HUES48 (cell line): ENCODE data around the gene TMEM273.

Experiments used
- H3K27ac ChIP-seq: one replicate; pipeline ENCODE4 v1.7.0; 2013; ENCODE audit warnings: low read depth, low read length, inconsistent platforms
- H3K27me3 ChIP-seq: 2 replicates; pipeline ENCODE4 v1.6.1; 2013; ENCODE audit warnings: mild to moderate bottlenecking, low read length; ENCODE audit not compliant: control insufficient read depth, insufficient read depth
- H3K36me3 ChIP-seq: 2 replicates; pipeline ENCODE4 v1.6.1; 2013; ENCODE audit warnings: low read length; ENCODE audit not compliant: control insufficient read depth, insufficient read depth
- H3K4me1 ChIP-seq: 2 replicates; pipeline ENCODE4 v1.6.1; 2013; ENCODE audit warnings: mild to moderate bottlenecking, low read length; ENCODE audit not compliant: control insufficient read depth, insufficient read depth
- H3K4me3 ChIP-seq: 2 replicates; pipeline ENCODE4 v1.5.1; 2013; ENCODE audit warnings: mild to moderate bottlenecking, low read depth, low read length
- H3K9ac ChIP-seq: 2 replicates; pipeline ENCODE4 v1.6.1; 2013; ENCODE audit warnings: mild to moderate bottlenecking, low read depth, low read length, moderate library complexity
- H3K9me3 ChIP-seq: 2 replicates; pipeline ENCODE4 v1.6.1; 2013; ENCODE audit warnings: low read length; ENCODE audit not compliant: control insufficient read depth, insufficient read depth

The TMEM273 gene

DNA sequence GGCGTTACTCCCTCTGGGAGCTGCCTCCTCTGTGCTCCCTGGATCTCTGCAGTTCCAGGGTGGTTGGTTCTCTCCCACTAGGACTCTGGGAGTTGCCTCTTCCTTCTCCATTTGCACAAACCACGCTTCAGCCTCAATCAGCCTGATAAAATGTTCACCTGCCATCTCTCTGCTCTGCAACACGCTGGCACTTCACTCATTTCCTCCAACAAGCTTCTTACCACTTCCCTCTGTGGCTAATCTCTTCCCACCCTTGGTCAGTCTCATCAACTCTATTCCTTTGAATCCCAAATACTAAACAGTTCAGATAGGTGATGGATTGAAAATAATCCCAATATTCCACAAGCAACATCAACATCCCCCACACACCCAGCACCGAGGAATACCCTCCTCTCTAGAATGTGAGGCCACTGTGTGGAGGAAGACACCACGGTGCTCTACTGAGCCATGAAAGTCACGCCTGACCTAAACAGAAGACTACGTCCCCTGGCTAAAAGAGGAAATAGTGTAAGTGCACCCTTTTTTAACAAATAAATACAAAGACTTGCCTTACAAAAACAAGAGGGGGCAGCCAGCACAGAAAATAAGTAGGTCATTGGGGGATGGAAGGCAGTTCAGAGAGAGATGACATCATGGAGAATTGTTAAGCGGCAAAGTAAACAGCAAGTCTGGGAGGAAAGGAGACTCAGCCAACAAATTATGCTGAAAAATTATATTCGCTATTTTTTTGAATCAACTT lies 52.4 kb downstream of the TMEM273 start:
- H3K27me3 ChIP-seq: no peaks in the 10 kb centered on the region
- no peaks in the 10 kb centered on the region for H3K36me3 ChIP-seq
- no peaks in the 10 kb centered on the region for H3K4me1 ChIP-seq
- no peak overlapping the region for H3K9ac ChIP-seq
- no peak overlapping the region for H3K27ac ChIP-seq
- no peak overlapping the region for H3K4me3 ChIP-seq
- no peaks in the 10 kb centered on the region; the same call in 1 of the 2 replicates for H3K9me3 ChIP-seq

DNA sequence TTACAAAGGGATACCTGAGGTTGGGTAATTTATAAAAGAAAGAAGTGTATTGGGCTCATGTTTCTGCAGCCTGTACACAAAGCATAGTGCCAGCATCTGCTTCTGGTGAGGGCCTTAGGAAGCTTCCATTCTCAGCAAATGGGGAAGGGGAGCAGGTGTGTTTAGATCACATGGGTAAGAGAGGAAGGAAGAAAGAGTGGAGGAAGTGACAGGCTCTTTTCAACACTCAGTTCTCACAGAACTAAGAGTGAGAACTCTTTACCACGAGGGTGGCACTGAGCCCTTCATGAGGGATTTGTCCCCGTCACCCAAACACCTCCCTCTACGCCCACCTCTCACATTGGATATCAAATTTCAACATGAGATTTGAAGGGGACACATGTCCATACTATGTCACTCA lies 53.9 kb downstream of the TMEM273 start:
- Histone ChIP-seq H3K9me3 (no peaks in the 10 kb centered on the region; the same call in 1 of the 2 replicates), H3K4me3 (no peak overlapping the region), H3K9ac (no peak overlapping the region), H3K27ac (no peak overlapping the region), H3K4me1 (no peaks in the 10 kb centered on the region), H3K27me3 (no peaks in the 10 kb centered on the region), H3K36me3 (no peaks in the 10 kb centered on the region)

DNA sequence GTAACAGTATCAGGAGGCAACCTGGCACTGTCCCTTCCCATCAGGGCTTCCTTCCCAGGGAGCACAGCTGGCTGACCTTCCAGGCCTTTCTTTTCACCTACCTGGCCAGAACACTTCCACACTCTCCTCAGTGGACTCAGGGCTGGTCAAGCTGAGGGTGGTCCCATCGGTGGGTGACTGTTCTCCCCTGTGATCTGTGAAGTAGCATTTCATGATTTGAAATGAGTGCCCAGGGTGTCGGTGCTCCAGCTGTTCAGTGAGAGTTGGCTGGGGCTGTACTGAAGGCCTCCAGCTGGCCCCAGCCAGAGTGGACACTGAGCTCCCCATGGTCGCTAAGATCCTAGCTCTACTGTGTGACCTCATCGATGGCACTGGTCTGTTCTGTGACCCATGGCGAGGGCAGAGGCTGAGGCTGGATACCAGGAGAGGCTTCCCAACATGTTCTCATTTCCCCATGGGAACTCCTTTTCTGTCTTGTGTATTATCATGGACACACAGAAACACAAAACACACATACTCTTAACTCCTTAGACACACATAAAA lies 54.4 kb downstream of the TMEM273 start, which contains the start of gene FAM170B:
Gene FAM170B (minus strand): TSS at position 316 of the 543 bp plus-strand sequence. CDS start 103 bp downstream, at position 213.
- no peak within 1 kb of the TSS for H3K27ac ChIP-seq
- no peaks in the 10 kb centered on the region; the same call in 1 of the 2 replicates for H3K9me3 ChIP-seq
- H3K4me3 ChIP-seq: no peak within 1 kb of the TSS
- no peaks in the 10 kb centered on the region for H3K4me1 ChIP-seq
- H3K9ac ChIP-seq: no peak within 1 kb of the TSS
- H3K36me3 ChIP-seq: no peaks in the 10 kb centered on the region
- no peaks in the 10 kb centered on the region for H3K27me3 ChIP-seq

DNA sequence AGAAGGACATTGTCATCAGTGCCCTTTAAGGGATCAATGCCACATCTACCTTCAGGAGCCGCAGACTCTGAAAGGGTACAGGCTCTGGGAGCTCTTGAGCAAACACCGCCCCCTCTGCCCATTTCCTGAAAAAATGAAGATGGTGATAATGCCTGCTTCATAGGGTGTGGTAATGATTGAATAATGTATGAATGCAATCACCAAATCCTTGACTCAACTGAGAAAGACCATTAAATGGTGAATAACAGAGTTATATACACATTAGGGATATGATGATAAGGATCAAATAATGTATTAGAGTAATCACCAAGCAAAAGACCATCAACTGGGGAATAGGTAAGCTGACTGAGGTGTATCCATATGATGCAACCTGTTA lies 55.8 kb downstream of the TMEM273 start:
- Histone ChIP-seq H3K27me3 (no peaks in the 10 kb centered on the region), H3K36me3 (no peaks in the 10 kb centered on the region), H3K4me1 (no peaks in the 10 kb centered on the region), H3K9ac (no peak overlapping the region), H3K4me3 (no peak overlapping the region), H3K27ac (no peak overlapping the region), H3K9me3 (no peaks in the 10 kb centered on the region; the same call in 1 of the 2 replicates)

- no peak overlapping the region for H3K9ac ChIP-seq
- no peak overlapping the region for H3K4me3 ChIP-seq
- H3K9me3 ChIP-seq: no peaks in the 10 kb centered on the region; the same call in 1 of the 2 replicates
- no peaks in the 10 kb centered on the region for H3K4me1 ChIP-seq
- no peaks in the 10 kb centered on the region for H3K27me3 ChIP-seq
- H3K27ac ChIP-seq: no peak overlapping the region
- H3K36me3 ChIP-seq: no peaks in the 10 kb centered on the region
Measured at GRCh38 chr10:49131507-49132361, 56.5 kb downstream of the TMEM273 start.

DNA sequence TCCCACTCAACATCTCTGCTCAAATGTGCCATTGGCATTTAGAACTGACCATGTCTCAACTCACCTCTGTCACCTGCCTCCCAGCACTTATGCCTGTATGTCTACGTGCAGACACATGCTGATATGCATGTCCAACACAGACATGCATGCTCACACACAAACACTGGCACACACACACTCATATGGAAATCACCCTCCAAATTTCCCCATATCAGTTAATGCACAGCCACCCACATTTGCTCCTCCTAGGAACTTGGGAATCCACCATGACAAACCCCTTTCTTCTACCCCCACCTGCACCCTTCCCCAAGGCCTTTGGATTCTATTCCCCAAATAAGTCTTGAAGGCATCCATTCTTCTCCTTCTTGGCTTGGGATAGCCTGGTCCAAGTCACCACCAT lies 58.8 kb downstream of the TMEM273 start:
- no peak overlapping the region for H3K4me3 ChIP-seq
- no peaks in the 10 kb centered on the region for H3K27me3 ChIP-seq
- no peaks in the 10 kb centered on the region for H3K36me3 ChIP-seq
- no peaks in the 10 kb centered on the region for H3K9me3 ChIP-seq
- H3K27ac ChIP-seq: no peak overlapping the region
- H3K4me1 ChIP-seq: no peaks in the 10 kb centered on the region
- no peak overlapping the region for H3K9ac ChIP-seq

DNA sequence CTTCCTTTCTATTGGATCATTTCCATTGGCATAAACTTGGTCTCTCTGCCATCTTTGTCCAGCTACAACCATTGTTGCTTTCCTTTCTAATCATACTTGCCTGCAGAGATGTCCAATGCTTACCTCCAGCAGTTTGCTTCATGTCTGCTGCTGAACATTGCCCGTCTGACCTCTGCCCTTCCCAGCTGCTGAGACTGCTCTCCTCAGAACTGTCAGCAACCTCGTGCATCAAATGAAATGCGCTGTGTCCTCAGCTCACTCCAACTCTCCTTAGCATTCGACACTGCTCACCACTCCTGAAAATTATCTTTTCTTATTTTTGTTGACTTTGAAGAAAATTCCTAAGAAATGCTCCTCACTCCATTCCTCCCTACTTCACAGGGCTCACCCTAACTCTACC lies 59.3 kb downstream of the TMEM273 start:
- Histone ChIP-seq H3K27me3 (no peaks in the 10 kb centered on the region), H3K4me3 (no peak overlapping the region), H3K4me1 (no peaks in the 10 kb centered on the region), H3K27ac (no peak overlapping the region), H3K36me3 (no peaks in the 10 kb centered on the region), H3K9me3 (no peaks in the 10 kb centered on the region), H3K9ac (no peak overlapping the region)

DNA sequence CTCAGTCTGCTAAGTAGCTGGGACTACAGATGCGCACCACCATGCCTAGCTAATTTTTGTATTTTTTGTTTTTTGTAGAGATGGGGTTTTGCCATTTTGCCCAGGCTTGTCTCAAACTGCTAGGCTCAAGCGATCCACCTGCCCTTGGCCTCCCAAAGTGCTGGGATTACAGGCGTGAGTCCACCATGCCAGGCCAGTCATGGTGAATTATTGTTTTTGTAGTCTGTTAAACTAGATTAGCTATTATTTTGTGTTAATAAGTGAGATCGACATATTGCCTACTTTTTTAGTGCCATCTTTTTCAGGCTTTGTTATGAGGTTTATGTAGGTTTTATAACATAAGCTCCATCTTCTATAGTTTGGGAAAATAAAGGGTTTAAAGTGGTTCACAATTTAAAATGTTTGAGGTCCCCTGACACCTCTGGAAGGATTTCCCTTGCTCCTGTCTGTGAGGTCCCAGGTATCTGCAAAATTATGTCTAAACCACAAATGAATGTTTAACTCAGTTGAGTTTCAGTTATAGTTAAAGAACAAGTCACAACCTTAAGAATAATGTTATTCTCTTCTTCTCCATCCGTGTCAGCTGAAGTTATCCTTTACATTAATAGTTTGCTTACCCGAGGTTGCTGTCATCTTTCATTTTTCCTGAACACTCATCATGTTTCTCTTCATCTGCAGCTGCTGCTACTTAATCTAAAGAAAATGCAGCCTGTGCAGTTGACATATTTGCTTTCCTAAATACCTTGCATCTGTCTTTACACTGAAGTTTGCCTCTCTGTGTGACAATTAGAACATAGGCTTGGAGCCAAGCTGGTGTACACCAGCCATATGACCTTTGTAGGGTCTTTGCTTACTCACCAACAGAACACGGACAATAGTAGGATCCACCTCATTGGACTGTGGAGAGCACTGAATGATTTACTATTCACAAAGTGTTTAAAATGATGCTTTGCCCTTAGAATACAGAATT lies 63.9 kb downstream of the TMEM273 start:
- H3K27me3 ChIP-seq: no peaks in the 10 kb centered on the region
- H3K9me3 ChIP-seq: no peaks in the 10 kb centered on the region
- H3K4me3 ChIP-seq: no peak overlapping the region
- H3K9ac ChIP-seq: no peak overlapping the region
- peaks cover 4% of the 10 kb centered on the region for H3K4me1 ChIP-seq
- no peak overlapping the region for H3K27ac ChIP-seq
- no peaks in the 10 kb centered on the region for H3K36me3 ChIP-seq

- Histone ChIP-seq H3K27ac (no peak overlapping the region), H3K36me3 (no peaks in the 10 kb centered on the region), H3K9ac (no peak overlapping the region), H3K9me3 (no peaks in the 10 kb centered on the region), H3K4me3 (no peak overlapping the region), H3K27me3 (no peaks in the 10 kb centered on the region; the same call in 1 of the 2 replicates), H3K4me1 (peaks cover 4% of the 10 kb centered on the region)
Measured at GRCh38 chr10:49120911-49121310, 67.3 kb downstream of the TMEM273 start.

GRCh38 chr10:49119746-49120145 lies 68.4 kb downstream of the TMEM273 start:
- no peaks in the 10 kb centered on the region for H3K9me3 ChIP-seq
- no peaks in the 10 kb centered on the region for H3K36me3 ChIP-seq
- H3K27me3 ChIP-seq: peaks cover 3% of the 10 kb centered on the region
- peaks cover 4% of the 10 kb centered on the region for H3K4me1 ChIP-seq
- H3K9ac ChIP-seq: no peak overlapping the region
- no peak overlapping the region for H3K4me3 ChIP-seq
- H3K27ac ChIP-seq: no peak overlapping the region
